HEK293 (cell line): ENCODE measurements around the gene PPP1R27.

ENCODE experiments used
- BCL11A ChIP-seq: fragments of 450-650 bp; formaldehyde crosslinking; IDR thresholded peaks from 2 replicates; pipeline ENCODE4 v1.5.1; 2016; ENCODE audit warnings: low read depth, missing biosample characterization, missing genetic modification characterization
- CTCF ChIP-seq: fragments of 450-650 bp; formaldehyde crosslinking; IDR thresholded peaks from 2 replicates; pipeline ENCODE4 v1.5.1; 2016; ENCODE audit warnings: missing biosample characterization, missing genetic modification characterization
- EGR2 ChIP-seq: fragments of 450-650 bp; formaldehyde crosslinking; IDR thresholded peaks from 2 replicates; pipeline ENCODE4 v1.5.1; 2016; ENCODE audit warnings: low read depth, missing biosample characterization, missing genetic modification characterization
- KLF10 ChIP-seq: fragments of 450-650 bp; IDR thresholded peaks from 2 replicates; pipeline ENCODE4 v1.5.1; 2018; ENCODE audit warnings: missing biosample characterization, mild to moderate bottlenecking, missing genetic modification characterization
- SALL2 ChIP-seq: fragments of 450-650 bp; formaldehyde crosslinking; IDR thresholded peaks from 2 replicates; pipeline ENCODE4 v1.5.0; 2017; ENCODE audit warnings: missing biosample characterization, mild to moderate bottlenecking, missing genetic modification characterization, borderline replicate concordance
- ZFP37 ChIP-seq: fragments of 450-650 bp; formaldehyde crosslinking; IDR thresholded peaks from 2 replicates; pipeline ENCODE4 v1.5.1; 2016; ENCODE audit warnings: missing biosample characterization, missing genetic modification characterization
- ZNF133 ChIP-seq: fragments of 450-650 bp; formaldehyde crosslinking; IDR thresholded peaks from 2 replicates; pipeline ENCODE4 v1.5.1; 2016; ENCODE audit warnings: missing biosample characterization, missing genetic modification characterization
- ZNF266 ChIP-seq: fragments of 450-650 bp; formaldehyde crosslinking; IDR thresholded peaks from 2 replicates; pipeline ENCODE4 v1.5.1; 2016; ENCODE audit warnings: missing biosample characterization, missing genetic modification characterization, low read depth
- ZNF274 ChIP-seq, 2 experiments: fragments of 200-500 bp in 1 of 2; fragments of 450-650 bp in 1 of 2; sonication (Bioruptor generic) in 1 of 2; formaldehyde crosslinking in 1 of 2; IDR thresholded peaks; 2 replicates each; pipeline versions ENCODE4 v1.5.1 to v1.6.1; 2014 to 2016; ENCODE audit warnings: borderline replicate concordance in 1 of 2, inconsistent platforms in 1 of 2, low read length in 1 of 2, missing biosample characterization in 1 of 2, missing genetic modification characterization in 1 of 2
- ZNF521 ChIP-seq: fragments of 450-650 bp; formaldehyde crosslinking; IDR thresholded peaks from 2 replicates; pipeline ENCODE4 v1.5.1; 2017; ENCODE audit warnings: missing biosample characterization, mild to moderate bottlenecking, missing genetic modification characterization
- ZNF654 ChIP-seq: fragments of 450-650 bp; formaldehyde crosslinking; IDR thresholded peaks from 2 replicates; pipeline ENCODE4 v1.5.1; 2016; ENCODE audit warnings: low read depth, missing biosample characterization, missing genetic modification characterization
- ZXDB ChIP-seq: fragments of 450-650 bp; formaldehyde crosslinking; IDR thresholded peaks from 2 replicates; pipeline ENCODE4 v1.5.1; 2016; ENCODE audit warnings: missing biosample characterization, missing genetic modification characterization
- TF ChIP-seq, protein P1 (sequence below): sonication (generic); formaldehyde crosslinking; IDR thresholded peaks from 2 replicates; pipeline ENCODE4 v1.8.1; 2022; ENCODE audit warnings: mild to moderate bottlenecking, moderate library complexity, missing genetic modification reagents
- TF ChIP-seq, protein P2 (sequence below): fragments of 450-650 bp; formaldehyde crosslinking; IDR thresholded peaks from 2 replicates; pipeline ENCODE4 v1.5.1; 2016; ENCODE audit warnings: missing biosample characterization, missing genetic modification characterization

DNA sequence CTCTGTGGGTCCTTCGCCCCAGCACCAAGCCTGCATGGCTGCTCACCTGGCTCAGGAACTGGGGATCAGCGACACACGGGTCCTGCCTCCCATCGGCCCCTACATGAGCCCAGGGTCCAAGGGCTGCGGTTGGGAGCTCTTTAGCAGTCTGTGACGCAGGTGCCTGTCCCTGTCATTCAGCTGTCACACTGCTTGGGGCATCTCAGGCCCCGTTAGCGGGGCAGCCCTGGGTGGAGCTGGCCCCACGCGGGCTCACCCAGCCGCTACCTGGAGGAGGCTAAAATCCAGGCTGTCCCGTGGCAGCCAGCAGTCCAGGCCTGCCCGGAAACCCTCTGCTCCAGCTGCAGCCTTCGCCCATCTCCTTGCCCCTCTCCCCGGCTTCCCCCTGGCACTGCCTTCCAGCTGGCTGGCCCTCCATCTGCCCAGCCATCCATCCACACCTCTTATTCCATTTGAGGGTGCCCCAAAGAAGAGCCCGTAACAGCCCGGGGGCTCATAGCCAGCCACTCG, 27.6 kb downstream of the PPP1R27 start:
- TF ChIP-seq ZNF654 (tag by site-specific recombination), result no peak
- TF ChIP-seq CTCF (tag by site-specific recombination), result no peak
- TF ChIP-seq, protein P1, sequence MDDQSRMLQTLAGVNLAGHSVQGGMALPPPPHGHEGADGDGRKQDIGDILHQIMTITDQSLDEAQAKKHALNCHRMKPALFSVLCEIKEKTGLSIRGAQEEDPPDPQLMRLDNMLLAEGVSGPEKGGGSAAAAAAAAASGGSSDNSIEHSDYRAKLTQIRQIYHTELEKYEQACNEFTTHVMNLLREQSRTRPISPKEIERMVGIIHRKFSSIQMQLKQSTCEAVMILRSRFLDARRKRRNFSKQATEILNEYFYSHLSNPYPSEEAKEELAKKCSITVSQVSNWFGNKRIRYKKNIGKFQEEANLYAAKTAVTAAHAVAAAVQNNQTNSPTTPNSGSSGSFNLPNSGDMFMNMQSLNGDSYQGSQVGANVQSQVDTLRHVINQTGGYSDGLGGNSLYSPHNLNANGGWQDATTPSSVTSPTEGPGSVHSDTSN (CRISPR knock-in tag), result no peak
- TF ChIP-seq, protein P2, sequence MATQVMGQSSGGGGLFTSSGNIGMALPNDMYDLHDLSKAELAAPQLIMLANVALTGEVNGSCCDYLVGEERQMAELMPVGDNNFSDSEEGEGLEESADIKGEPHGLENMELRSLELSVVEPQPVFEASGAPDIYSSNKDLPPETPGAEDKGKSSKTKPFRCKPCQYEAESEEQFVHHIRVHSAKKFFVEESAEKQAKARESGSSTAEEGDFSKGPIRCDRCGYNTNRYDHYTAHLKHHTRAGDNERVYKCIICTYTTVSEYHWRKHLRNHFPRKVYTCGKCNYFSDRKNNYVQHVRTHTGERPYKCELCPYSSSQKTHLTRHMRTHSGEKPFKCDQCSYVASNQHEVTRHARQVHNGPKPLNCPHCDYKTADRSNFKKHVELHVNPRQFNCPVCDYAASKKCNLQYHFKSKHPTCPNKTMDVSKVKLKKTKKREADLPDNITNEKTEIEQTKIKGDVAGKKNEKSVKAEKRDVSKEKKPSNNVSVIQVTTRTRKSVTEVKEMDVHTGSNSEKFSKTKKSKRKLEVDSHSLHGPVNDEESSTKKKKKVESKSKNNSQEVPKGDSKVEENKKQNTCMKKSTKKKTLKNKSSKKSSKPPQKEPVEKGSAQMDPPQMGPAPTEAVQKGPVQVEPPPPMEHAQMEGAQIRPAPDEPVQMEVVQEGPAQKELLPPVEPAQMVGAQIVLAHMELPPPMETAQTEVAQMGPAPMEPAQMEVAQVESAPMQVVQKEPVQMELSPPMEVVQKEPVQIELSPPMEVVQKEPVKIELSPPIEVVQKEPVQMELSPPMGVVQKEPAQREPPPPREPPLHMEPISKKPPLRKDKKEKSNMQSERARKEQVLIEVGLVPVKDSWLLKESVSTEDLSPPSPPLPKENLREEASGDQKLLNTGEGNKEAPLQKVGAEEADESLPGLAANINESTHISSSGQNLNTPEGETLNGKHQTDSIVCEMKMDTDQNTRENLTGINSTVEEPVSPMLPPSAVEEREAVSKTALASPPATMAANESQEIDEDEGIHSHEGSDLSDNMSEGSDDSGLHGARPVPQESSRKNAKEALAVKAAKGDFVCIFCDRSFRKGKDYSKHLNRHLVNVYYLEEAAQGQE (tag by site-specific recombination), result no peak
- no peak for TF ChIP-seq BCL11A (tag by site-specific recombination)
- no peak for TF ChIP-seq ZNF521
- TF ChIP-seq KLF10 (tag by site-specific recombination), result no peak
- TF ChIP-seq ZNF274 (IDR thresholded peaks at IDR 0.05; ENCODE audit: low read length), result no peak
- TF ChIP-seq ZNF274 (tag by site-specific recombination; IDR thresholded peaks at IDR 0.05; ENCODE audit: borderline replicate concordance), result no peak
- TF ChIP-seq SALL2 (tag by site-specific recombination), result no peak
- TF ChIP-seq ZXDB (tag by site-specific recombination), result no peak
- no peak for TF ChIP-seq ZNF266 (tag by site-specific recombination)
- no peak for TF ChIP-seq EGR2 (tag by site-specific recombination)
- TF ChIP-seq ZFP37 (tag by site-specific recombination), result no peak
- no peak for TF ChIP-seq ZNF133 (tag by site-specific recombination)
